HepG2 (cell line): ENCODE results near the gene AGTPBP1. TPM values are rescaled to one million over a fixed set of nuclear protein-coding genes. Genes with fewer than 3 reads are reported as not detected.

Source experiments
- ATAC-seq: fragments of 200-7000 bp; cut with Tn5 transposase; 3 replicates; pipeline ENCODE4 v1.9.1; 2020; ENCODE audit warnings: mild to moderate bottlenecking, moderate library complexity
- BruUV-seq: library from RNA; stranded (reverse); fragments of 400-500 nt; replicated peaks from 2 replicates; lab custom pipeline; 2021; lab: Mats Ljungman, UMichigan
- CTCF ChIA-PET: fragments of 300-600 bp; formaldehyde crosslinking; extraction: SDS; loops from one replicate; lab custom pipeline; 2021; ENCODE audit warnings: low total read pairs, inconsistent platforms, low intra/inter-chr PET ratio; lab: Yijun Ruan, JAX
- POLR2A ChIA-PET: fragments of 350-600 bp; sonication (Branson Sonifier 250); formaldehyde crosslinking; loops from one replicate; lab custom pipeline; 2020; ENCODE audit warnings: antibody characterized with exemption, inconsistent platforms; lab: Yijun Ruan, JAX
- DNase-seq: peaks from one replicate; pipeline ENCODE4 v3.0.0-alpha.2; 2015; ENCODE audit warnings: low spot score
- FAIRE-seq: peaks from 3 replicates; lab custom pipeline; 2011; peaks lifted over from hg19 to GRCh38; lab: Jason Lieb, UNC
- H2AFZ ChIP-seq: one replicate; pipeline ENCODE4 v1.6.1; 2011; ENCODE audit warnings: low read length, inconsistent platforms
- H3K27ac ChIP-seq: fragments of 300-600 bp; 3 replicates; pipeline ENCODE4 v1.8.0; 2011; ENCODE audit warnings: mixed run types, mild to moderate bottlenecking, mixed read lengths, low read length, inconsistent platforms; ENCODE audit not compliant: insufficient read depth; ENCODE audit errors: extremely low read length
- H3K27me3 ChIP-seq, 2 experiments: fragments of 200-600 bp in 1 of 2; 2 replicates in 1 of 2; 3 replicates in 1 of 2; pipeline versions ENCODE4 v1.6.0 to v1.8.0; 2011; ENCODE audit warnings: low read length in 2 of 2, mild to moderate bottlenecking in 2 of 2, moderate library complexity in 2 of 2, inconsistent platforms in 1 of 2; ENCODE audit not compliant: insufficient read depth in 2 of 2, control insufficient read depth in 1 of 2
- H3K36me3 ChIP-seq, 2 experiments: fragments of 200-600 bp in 1 of 2; replicated peaks in 1 of 2; 2 replicates in 1 of 2; 3 replicates in 1 of 2; pipeline versions ENCODE4 v1.5.1 to v1.8.0; 2011; ENCODE audit warnings: low read length in 2 of 2, inconsistent platforms in 1 of 2; ENCODE audit not compliant: insufficient read depth in 2 of 2, control insufficient read depth in 1 of 2
- H3K4me1 ChIP-seq: 2 replicates; pipeline ENCODE4 v1.5.1; 2012; ENCODE audit warnings: low read length, inconsistent platforms; ENCODE audit not compliant: insufficient read depth
- H3K4me2 ChIP-seq: 2 replicates; pipeline ENCODE4 v1.6.0; 2011; ENCODE audit warnings: low read depth, low read length, inconsistent platforms
- H3K4me3 ChIP-seq, 3 experiments: fragments of 200-600 bp in 1 of 3; sonication (generic), shearing (Covaris generic) in 1 of 3; replicated peaks in 1 of 3; 2 replicates each; pipeline ENCODE4 v1.5.1; 2011 to 2016; ENCODE audit warnings: low read length in 3 of 3, inconsistent platforms in 2 of 3, low read depth in 2 of 3, mild to moderate bottlenecking in 2 of 3, control low read depth in 1 of 3, mixed read lengths in 1 of 3; ENCODE audit not compliant: insufficient read depth in 1 of 3
- H3K79me2 ChIP-seq: one replicate; pipeline ENCODE4 v1.6.1; 2011; ENCODE audit warnings: low read length, inconsistent platforms; ENCODE audit not compliant: insufficient read depth
- H3K9ac ChIP-seq: 2 replicates; pipeline ENCODE4 v1.6.0; 2011; ENCODE audit warnings: mild to moderate bottlenecking, low read depth, low read length, inconsistent platforms; ENCODE audit not compliant: insufficient read depth
- H3K9me3 ChIP-seq: 2 replicates; pipeline ENCODE4 v1.5.1; 2012; ENCODE audit warnings: mild to moderate bottlenecking, low read length
- H4K20me1 ChIP-seq: 2 replicates; pipeline ENCODE4 v1.6.0; 2011; ENCODE audit warnings: inconsistent platforms, mild to moderate bottlenecking, low read length, moderate library complexity; ENCODE audit not compliant: insufficient read depth
- CREB1 ChIP-seq, 2 experiments: fragments of 450-650 bp in 1 of 2; IDR thresholded peaks; 2 replicates each; pipeline ENCODE4 v1.6.1; 2016 to 2017; ENCODE audit warnings: control low read depth in 1 of 2, mild to moderate bottlenecking in 1 of 2, missing compliant biosample characterization in 1 of 2, missing genetic modification characterization in 1 of 2
- DMAP1 ChIP-seq: IDR thresholded peaks from 2 replicates; pipeline ENCODE4 v1.6.1; 2016
- EP300 ChIP-seq, 3 experiments: sonication (generic) in 1 of 3; formaldehyde crosslinking in 1 of 3; IDR thresholded peaks; 2 replicates each; pipeline versions ENCODE4 v1.5.1 to v1.6.1; 2011 to 2020; ENCODE audit warnings: low read depth in 2 of 3, low read length in 2 of 3, borderline replicate concordance in 1 of 3, improper control_type of control experiment in 1 of 3, mild to moderate bottlenecking in 1 of 3, missing genetic modification reagents in 1 of 3, moderate library complexity in 1 of 3
- SMC3 ChIP-seq: IDR thresholded peaks from 2 replicates; pipeline ENCODE4 v1.6.1; 2011; ENCODE audit warnings: low read length, improper control_type of control experiment
- ZKSCAN1 ChIP-seq: fragments of 150-350 bp; IDR thresholded peaks from 2 replicates; pipeline ENCODE4 v1.6.1; 2014; ENCODE audit warnings: low read length
- ZNF10 ChIP-seq: sonication (generic); formaldehyde crosslinking; IDR thresholded peaks from 2 replicates; pipeline ENCODE4 v1.4.0; 2020; ENCODE audit warnings: mild to moderate bottlenecking, low read depth, missing genetic modification reagents, borderline replicate concordance
- ZNF224 ChIP-seq: sonication (generic); formaldehyde crosslinking; IDR thresholded peaks from 2 replicates; pipeline ENCODE4 v1.5.0; 2020; ENCODE audit warnings: mild to moderate bottlenecking, missing genetic modification reagents
- WGBS: methylation state at CpG from one replicate; pipeline ENCODE4 v1.1.6; 2017; ENCODE audit warnings: low lambda C conversion rate; 5-methylcytosine and 5-hydroxymethylcytosine counted together
- in situ Hi-C: cut with HindIII; loops from 2 replicates; pipeline ENCODE4 v1.10.0; 2017; ENCODE audit warnings: low pct_unique_long_range_greater_than_20kb; ENCODE audit not compliant: extremely low pct_ligation_motif_present
- intact Hi-C: fragments of 100-400 bp; cut with micrococcal nuclease; formaldehyde crosslinking; loops from one replicate; pipeline ENCODE4 v1.10.0; 2022; ENCODE audit not compliant: unreplicated experiment
- polyA plus RNA-seq, 8 experiments: library from polyadenylated mRNA; depleted of rRNA in 3 of 8; stranded (reverse) in 7 of 8; unstranded in 1 of 8; fragments of >200 nt; fragmentation: Illumina TruSeq in 4 of 8; extraction: Trizol in 4 of 8; gene quantifications; 2 replicates each; pipeline versions ENCODE4 v1.2.1 to v1.2.3, GENCODE V29; 2011 to 2016; ENCODE audit warnings: low read depth in 4 of 8, missing spikeins in 1 of 8, mixed read lengths in 1 of 8; ENCODE audit not compliant: insufficient read depth in 1 of 8
- total RNA-seq, 5 experiments: library from RNA; depleted of rRNA; stranded (reverse); fragments of >200 nt; fragmentation: Illumina TruSeq; extraction: Trizol; gene quantifications; 2 replicates each; pipeline ENCODE4 v1.2.3, GENCODE V29; 2016; ENCODE audit warnings: low read depth in 1 of 5
- TF ChIP-seq, protein P1 (sequence below): sonication (generic); formaldehyde crosslinking; IDR thresholded peaks from 2 replicates; pipeline ENCODE4 v1.5.1; 2020; ENCODE audit warnings: mild to moderate bottlenecking, missing genetic modification reagents
- TF ChIP-seq, protein P2 (sequence below): sonication (generic); formaldehyde crosslinking; IDR thresholded peaks from 2 replicates; pipeline ENCODE4 v1.5.0; 2020; ENCODE audit warnings: mild to moderate bottlenecking, missing genetic modification reagents, borderline replicate concordance

AGTPBP1 gene
- total and polyA plus RNA-seq, 2 of the 13 experiments (the other 11 are each of a cell fraction or from before 2014, with no cell fraction given), result 9.7 to 22.3 TPM

DNA sequence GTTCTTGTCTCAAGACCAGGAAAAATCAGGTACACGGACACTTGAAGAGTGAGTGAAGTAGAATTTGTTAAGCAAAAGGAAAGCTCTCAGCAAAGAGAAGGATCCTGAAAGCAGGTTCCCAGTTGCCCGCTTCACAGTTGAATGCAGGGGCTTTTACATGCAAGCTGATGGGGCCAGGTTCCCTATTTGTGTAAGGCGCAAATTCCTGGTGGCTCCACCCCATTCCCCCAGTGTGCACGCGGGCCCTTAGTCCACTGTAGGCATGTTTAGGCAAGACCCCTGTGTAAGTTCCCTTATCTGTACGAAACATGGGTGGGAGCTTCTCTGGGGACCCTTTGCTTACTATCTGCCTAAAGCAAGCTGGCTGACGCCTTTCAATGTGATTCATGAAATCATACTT is 2.7 kb upstream of the AGTPBP1 start (continued):
- TF ChIP-seq EP300 (IDR thresholded peaks at IDR 0.05; ENCODE audit: low read depth in 2 of 2, low read length in 2 of 2), result no peak
- no peak for TF ChIP-seq EP300 (CRISPR knock-in tag; IDR thresholded peaks at IDR 0.05; ENCODE audit: borderline replicate concordance)
- TF ChIP-seq ZKSCAN1, result no peak
- no peak for TF ChIP-seq ZNF10 (CRISPR knock-in tag)
- TF ChIP-seq SMC3, result no peak
- TF ChIP-seq, protein P1, sequence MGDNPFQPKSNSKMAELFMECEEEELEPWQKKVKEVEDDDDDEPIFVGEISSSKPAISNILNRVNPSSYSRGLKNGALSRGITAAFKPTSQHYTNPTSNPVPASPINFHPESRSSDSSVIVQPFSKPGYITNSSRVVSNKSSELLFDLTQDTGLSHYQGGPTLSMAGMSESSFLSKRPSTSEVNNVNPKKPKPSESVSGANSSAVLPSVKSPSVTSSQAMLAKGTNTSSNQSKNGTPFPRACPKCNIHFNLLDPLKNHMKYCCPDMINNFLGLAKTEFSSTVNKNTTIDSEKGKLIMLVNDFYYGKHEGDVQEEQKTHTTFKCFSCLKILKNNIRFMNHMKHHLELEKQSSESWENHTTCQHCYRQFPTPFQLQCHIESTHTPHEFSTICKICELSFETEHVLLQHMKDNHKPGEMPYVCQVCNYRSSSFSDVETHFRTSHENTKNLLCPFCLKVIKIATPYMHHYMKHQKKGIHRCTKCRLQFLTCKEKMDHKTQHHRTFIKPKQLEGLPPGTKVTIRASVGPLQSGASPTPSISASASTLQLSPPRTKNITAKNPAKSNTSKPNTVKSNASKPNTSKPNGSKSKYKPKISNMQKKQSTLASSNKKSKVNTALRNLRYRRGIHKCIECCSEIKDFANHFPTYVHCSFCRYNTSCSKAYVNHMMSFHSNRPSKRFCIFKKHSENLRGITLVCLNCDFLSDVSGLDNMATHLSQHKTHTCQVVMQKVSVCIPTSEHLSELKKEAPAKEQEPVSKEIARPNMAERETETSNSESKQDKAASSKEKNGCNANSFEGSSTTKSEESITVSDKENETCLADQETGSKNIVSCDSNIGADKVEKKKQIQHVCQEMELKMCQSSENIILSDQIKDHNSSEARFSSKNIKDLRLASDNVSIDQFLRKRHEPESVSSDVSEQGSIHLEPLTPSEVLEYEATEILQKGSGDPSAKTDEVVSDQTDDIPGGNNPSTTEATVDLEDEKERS (CRISPR knock-in tag), result no peak

DNA sequence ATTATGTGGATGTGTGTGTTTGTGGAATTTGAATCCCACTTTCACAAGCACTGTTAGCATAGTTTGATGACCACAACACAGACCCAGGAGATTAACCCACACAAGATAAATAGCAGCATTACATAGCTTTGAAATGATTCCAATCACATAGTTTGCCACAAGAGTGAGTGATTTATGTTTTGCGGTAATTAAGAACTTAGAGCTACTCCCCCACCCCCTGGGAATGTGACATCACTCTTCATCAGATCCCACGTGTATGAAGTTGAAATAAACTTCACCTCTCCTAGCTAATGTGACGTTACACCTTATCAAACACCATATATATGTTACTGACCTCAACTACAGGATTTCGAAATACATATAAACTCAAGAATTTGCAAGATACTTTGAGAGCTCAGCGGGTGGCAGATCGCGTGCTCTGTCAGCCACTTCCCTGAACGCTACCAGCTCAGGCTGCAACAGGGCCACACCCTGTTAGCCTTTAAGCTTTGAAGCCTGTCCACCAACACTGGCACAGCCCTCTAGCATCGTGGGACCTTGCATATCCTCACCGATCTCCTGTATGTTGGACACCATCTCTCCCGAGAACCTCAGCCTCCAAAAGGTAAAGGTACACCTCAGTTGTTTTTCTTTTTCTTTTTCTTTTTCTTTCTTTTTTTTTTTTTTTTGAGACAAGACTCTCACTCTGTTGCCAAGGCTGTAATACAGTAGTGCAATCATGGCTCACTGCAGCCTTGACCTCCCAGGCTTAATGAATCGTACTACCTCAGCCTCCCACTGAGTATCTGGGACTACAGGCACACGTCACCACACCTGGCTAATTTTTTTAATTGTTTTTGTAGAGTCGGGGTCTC is 1.7 kb upstream of the AGTPBP1 start:
- no TSS peak for BruUV-seq
- Histone ChIP-seq H3K9me3 (no peaks in the 10 kb centered on the region), H3K9ac (peak overlapping the region; percentile 50; the same call in 1 of the 2 replicates), H3K4me2 (peak overlapping the region; percentile 93), H3K4me1 (peaks cover 31% of the 10 kb centered on the region), H3K4me3 (peak overlapping the region; percentile 75 to 84 (median 78)), H3K79me2 (peaks cover 22% of the 10 kb centered on the region), H4K20me1 (no peaks in the 10 kb centered on the region), H3K27ac (no peak overlapping the region), H3K27me3 (peaks cover 0 to 4% of the 10 kb centered on the region in 2 experiments; a peak in 2 of 5 replicates), H3K36me3 (no peaks in the 10 kb centered on the region), H2AFZ (peak overlapping the region; percentile 43)
- ATAC-seq (peak; percentile 23; the same call in 1 of the 3 replicates), DNase-seq (peak; percentile 27), FAIRE-seq (no peak)
- POLR2A ChIA-PET, result interaction anchor here (0.6 kb wide), 1 partner anchor 60 kb away, joined by 4 read pairs; no protein-coding TSS in a partner anchor
- CTCF ChIA-PET, result no interaction called here
- in situ Hi-C loops, result no loop called here
- WGBS, result 8% methylated on average over 14 of the region's 14 CpGs
- intact Hi-C loops, result no loop called here
- TF ChIP-seq DMAP1, result 0 out of 2 replicates have a peak, but pooled peaks have one; percentile 25
- peak; percentile 62 for TF ChIP-seq CREB1 (IDR thresholded peaks at IDR 0.05)
- TF ChIP-seq CREB1 (CRISPR knock-in tag; IDR thresholded peaks at IDR 0.05), result no peak; the same call in 1 of the 2 replicates
- TF ChIP-seq, protein P2, sequence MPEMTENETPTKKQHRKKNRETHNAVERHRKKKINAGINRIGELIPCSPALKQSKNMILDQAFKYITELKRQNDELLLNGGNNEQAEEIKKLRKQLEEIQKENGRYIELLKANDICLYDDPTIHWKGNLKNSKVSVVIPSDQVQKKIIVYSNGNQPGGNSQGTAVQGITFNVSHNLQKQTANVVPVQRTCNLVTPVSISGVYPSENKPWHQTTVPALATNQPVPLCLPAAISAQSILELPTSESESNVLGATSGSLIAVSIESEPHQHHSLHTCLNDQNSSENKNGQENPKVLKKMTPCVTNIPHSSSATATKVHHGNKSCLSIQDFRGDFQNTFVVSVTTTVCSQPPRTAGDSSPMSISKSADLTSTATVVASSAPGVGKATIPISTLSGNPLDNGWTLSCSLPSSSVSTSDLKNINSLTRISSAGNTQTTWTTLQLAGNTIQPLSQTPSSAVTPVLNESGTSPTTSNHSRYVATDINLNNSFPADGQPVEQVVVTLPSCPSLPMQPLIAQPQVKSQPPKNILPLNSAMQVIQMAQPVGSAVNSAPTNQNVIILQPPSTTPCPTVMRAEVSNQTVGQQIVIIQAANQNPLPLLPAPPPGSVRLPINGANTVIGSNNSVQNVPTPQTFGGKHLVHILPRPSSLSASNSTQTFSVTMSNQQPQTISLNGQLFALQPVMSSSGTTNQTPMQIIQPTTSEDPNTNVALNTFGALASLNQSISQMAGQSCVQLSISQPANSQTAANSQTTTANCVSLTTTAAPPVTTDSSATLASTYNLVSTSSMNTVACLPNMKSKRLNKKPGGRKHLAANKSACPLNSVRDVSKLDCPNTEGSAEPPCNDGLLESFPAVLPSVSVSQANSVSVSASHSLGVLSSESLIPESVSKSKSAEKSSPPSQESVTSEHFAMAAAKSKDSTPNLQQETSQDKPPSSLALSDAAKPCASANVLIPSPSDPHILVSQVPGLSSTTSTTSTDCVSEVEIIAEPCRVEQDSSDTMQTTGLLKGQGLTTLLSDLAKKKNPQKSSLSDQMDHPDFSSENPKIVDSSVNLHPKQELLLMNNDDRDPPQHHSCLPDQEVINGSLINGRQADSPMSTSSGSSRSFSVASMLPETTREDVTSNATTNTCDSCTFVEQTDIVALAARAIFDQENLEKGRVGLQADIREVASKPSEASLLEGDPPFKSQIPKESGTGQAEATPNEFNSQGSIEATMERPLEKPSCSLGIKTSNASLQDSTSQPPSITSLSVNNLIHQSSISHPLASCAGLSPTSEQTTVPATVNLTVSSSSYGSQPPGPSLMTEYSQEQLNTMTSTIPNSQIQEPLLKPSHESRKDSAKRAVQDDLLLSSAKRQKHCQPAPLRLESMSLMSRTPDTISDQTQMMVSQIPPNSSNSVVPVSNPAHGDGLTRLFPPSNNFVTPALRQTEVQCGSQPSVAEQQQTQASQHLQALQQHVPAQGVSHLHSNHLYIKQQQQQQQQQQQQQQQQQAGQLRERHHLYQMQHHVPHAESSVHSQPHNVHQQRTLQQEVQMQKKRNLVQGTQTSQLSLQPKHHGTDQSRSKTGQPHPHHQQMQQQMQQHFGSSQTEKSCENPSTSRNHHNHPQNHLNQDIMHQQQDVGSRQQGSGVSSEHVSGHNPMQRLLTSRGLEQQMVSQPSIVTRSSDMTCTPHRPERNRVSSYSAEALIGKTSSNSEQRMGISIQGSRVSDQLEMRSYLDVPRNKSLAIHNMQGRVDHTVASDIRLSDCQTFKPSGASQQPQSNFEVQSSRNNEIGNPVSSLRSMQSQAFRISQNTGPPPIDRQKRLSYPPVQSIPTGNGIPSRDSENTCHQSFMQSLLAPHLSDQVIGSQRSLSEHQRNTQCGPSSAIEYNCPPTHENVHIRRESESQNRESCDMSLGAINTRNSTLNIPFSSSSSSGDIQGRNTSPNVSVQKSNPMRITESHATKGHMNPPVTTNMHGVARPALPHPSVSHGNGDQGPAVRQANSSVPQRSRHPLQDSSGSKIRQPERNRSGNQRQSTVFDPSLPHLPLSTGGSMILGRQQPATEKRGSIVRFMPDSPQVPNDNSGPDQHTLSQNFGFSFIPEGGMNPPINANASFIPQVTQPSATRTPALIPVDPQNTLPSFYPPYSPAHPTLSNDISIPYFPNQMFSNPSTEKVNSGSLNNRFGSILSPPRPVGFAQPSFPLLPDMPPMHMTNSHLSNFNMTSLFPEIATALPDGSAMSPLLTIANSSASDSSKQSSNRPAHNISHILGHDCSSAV (CRISPR knock-in tag), result no peak
- no peak for TF ChIP-seq ZNF224 (CRISPR knock-in tag)
